IPS DF 6.9 (cell line): ENCODE measurements around the gene PBX1.

Source experiments
- DNase-seq: peaks from one replicate; pipeline ENCODE4 v3.0.0-alpha.2; 2013; ENCODE audit warnings: low read depth, low spot score
- H3K27ac ChIP-seq: one replicate; pipeline ENCODE4 v1.5.1; 2013; ENCODE audit warnings: low read length, control low read depth
- H3K27me3 ChIP-seq: 2 replicates; pipeline ENCODE4 v1.6.1; 2013; ENCODE audit warnings: mild to moderate bottlenecking, low read length; ENCODE audit not compliant: control insufficient read depth, insufficient read depth
- H3K36me3 ChIP-seq: 2 replicates; pipeline ENCODE4 v1.6.1; 2013; ENCODE audit warnings: low read length; ENCODE audit not compliant: control insufficient read depth, insufficient read depth
- H3K4me1 ChIP-seq: 2 replicates; pipeline ENCODE4 v1.6.1; 2013; ENCODE audit warnings: low read length; ENCODE audit not compliant: control insufficient read depth, insufficient read depth
- H3K4me3 ChIP-seq: 2 replicates; pipeline ENCODE4 v1.5.1; 2013; ENCODE audit warnings: mild to moderate bottlenecking, low read length
- H3K9me3 ChIP-seq: 2 replicates; pipeline ENCODE4 v1.6.1; 2013; ENCODE audit warnings: low read length, inconsistent platforms; ENCODE audit not compliant: control insufficient read depth, insufficient read depth
- WGBS: extraction: QIAGEN DNeasy Blood & Tissue Kit; methylation state at CpG from one replicate; pipeline ENCODE4 v1.1.7; 2013; ENCODE audit warnings: mixed read lengths, missing lambda C conversion rate; ENCODE audit not compliant: insufficient read length, insufficient coverage; 5-methylcytosine and 5-hydroxymethylcytosine counted together

Gene PBX1

GRCh38 chr1:164755690-164756089 is 196.7 kb downstream of the PBX1 start:
- no peak overlapping the region for H3K4me3 ChIP-seq
- no peak overlapping the region for H3K27ac ChIP-seq

DNA sequence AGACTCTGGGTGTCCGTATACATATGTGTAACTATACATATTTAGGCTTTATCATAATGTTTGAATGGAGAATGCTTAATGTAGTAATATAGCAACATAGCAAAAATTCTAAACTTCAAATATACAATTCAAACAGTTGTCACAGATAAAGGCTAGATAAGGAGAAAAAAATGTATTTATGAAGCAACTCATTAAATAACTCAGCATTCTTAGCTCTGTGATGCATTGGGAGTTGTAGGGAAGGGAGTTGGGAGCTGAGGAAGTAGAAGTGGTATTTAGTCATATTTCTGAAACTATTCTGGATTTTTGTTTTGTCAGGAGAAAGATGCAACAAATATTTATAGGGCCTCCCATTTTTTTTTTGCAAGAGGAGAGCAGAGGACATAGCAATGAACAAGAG is 197.8 kb downstream of the PBX1 start:
- Histone ChIP-seq H3K9me3 (no peaks in the 10 kb centered on the region), H3K4me3 (no peak overlapping the region), H3K27ac (no peak overlapping the region), H3K36me3 (no peaks in the 10 kb centered on the region), H3K27me3 (no peaks in the 10 kb centered on the region), H3K4me1 (0 out of 2 replicates have a peak, but pooled peaks cover 1% of the 10 kb centered on the region)
- WGBS: no CpG with 5 or more reads among the region's 1 CpG
- DNase-seq: no peak

More at GRCh38 chr1:164755690-164756089, 196.7 kb downstream of the PBX1 start:
- WGBS: no CpG with 5 or more reads among the region's 4 CpGs
- Histone ChIP-seq H3K27me3 (no peaks in the 10 kb centered on the region), H3K9me3 (no peaks in the 10 kb centered on the region), H3K36me3 (no peaks in the 10 kb centered on the region), H3K4me1 (0 out of 2 replicates have a peak, but pooled peaks cover 1% of the 10 kb centered on the region)
- DNase-seq: no peak

DNA sequence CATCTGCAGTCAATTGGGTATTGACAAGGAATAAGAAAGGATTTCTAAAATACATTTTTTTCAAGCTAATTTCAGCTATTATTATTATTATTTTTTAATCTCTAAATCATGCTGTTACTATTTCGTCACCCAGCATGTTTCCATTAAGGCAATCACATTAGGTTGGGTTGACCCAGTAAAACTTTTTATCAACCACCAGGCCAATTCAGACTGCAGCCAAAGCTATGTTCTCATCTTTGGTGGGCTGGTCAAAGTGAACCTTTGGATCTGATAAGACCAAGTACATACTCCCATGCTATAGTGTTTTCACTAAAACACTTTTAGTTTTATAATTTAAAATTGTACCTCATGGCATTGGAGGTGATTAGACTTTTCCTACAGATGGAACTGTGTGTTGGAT is 198.6 kb downstream of the PBX1 start:
- Histone ChIP-seq H3K27ac (no peak overlapping the region), H3K4me1 (0 out of 2 replicates have a peak, but pooled peaks cover 1% of the 10 kb centered on the region), H3K27me3 (no peaks in the 10 kb centered on the region), H3K36me3 (no peaks in the 10 kb centered on the region), H3K4me3 (no peak overlapping the region), H3K9me3 (no peaks in the 10 kb centered on the region)
- WGBS: no CpG with 5 or more reads among the region's 1 CpG
- no peak for DNase-seq

GRCh38 chr1:164759144-164759920 is 200.3 kb downstream of the PBX1 start:
- Histone ChIP-seq H3K9me3 (no peaks in the 10 kb centered on the region), H3K4me3 (no peak overlapping the region), H3K4me1 (0 out of 2 replicates have a peak, but pooled peaks cover 1% of the 10 kb centered on the region), H3K27ac (no peak overlapping the region), H3K27me3 (no peaks in the 10 kb centered on the region), H3K36me3 (no peaks in the 10 kb centered on the region)
- WGBS: no CpG with 5 or more reads among the region's 6 CpGs
- no peak for DNase-seq

DNA sequence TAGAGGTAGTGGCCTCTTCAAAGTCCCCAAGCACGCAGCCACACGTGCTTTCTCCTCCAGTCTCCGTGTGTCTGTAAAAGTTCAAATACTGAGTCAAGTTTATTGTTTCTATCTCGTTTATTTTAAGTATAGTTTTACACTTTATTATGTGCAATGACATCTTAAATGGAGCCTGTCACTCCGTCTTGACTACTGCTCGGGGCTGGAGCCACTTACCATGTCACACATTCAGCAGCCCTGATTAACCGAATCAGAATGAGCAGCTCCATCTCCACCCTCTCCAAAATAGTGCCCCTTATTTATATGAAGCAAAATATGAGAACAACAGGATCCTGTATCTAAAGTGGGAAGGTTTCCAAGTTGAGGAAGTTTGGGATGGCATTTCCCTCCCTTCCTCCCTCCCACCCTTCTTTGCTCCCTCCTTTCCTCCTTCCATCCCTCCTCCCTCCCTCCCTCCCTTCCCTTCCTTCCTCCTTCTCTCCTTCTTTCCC is 201.0 kb downstream of the PBX1 start:
- no peaks in the 10 kb centered on the region for H3K27me3 ChIP-seq
- WGBS: no CpG with 5 or more reads among the region's 7 CpGs
- H3K4me1 ChIP-seq: 0 out of 2 replicates have a peak, but pooled peaks cover 1% of the 10 kb centered on the region
- no peak for DNase-seq
- no peak overlapping the region for H3K4me3 ChIP-seq
- H3K36me3 ChIP-seq: no peaks in the 10 kb centered on the region
- H3K27ac ChIP-seq: no peak overlapping the region
- no peaks in the 10 kb centered on the region for H3K9me3 ChIP-seq

GRCh38 chr1:164760569-164760968 is 201.6 kb downstream of the PBX1 start:
- WGBS: 100% methylated on average over 1 of the region's 5 CpGs

GRCh38 chr1:164761009-164761408 is 202.0 kb downstream of the PBX1 start:
- H3K27me3 ChIP-seq: no peaks in the 10 kb centered on the region
- H3K4me3 ChIP-seq: no peak overlapping the region
- H3K27ac ChIP-seq: no peak overlapping the region
- DNase-seq: no peak
- no peaks in the 10 kb centered on the region; the same call in 1 of the 2 replicates for H3K36me3 ChIP-seq
- 0 out of 2 replicates have a peak, but pooled peaks cover 1% of the 10 kb centered on the region for H3K4me1 ChIP-seq
- no peaks in the 10 kb centered on the region for H3K9me3 ChIP-seq

More at GRCh38 chr1:164760569-164760968, 201.6 kb downstream of the PBX1 start:
- no peaks in the 10 kb centered on the region; the same call in 1 of the 2 replicates for H3K36me3 ChIP-seq
- H3K27ac ChIP-seq: no peak overlapping the region
- H3K9me3 ChIP-seq: no peaks in the 10 kb centered on the region
- no peak for DNase-seq
- no peak overlapping the region for H3K4me3 ChIP-seq
- 0 out of 2 replicates have a peak, but pooled peaks cover 1% of the 10 kb centered on the region for H3K4me1 ChIP-seq
- H3K27me3 ChIP-seq: no peaks in the 10 kb centered on the region

DNA sequence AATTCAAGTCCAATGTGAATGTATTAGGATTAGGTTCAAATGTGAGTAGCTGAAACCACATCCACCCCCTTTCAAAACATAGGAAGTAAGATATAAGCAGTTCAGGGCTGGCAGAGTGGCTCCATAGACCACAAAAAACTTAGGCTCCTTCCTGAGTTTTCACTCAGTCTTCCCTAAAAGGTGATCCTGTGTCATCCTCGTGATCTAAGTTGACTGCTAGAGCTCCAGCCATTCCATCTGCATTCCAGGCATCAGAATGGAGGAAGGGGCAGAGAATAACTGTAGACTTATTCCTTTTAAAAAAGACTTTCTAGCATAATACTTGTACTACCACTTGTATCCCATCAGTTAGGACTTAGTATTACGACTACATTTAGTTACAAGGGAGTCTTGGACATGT is 204.1 kb downstream of the PBX1 start:
- no peak for DNase-seq
- no peak overlapping the region for H3K4me3 ChIP-seq
- no peaks in the 10 kb centered on the region; the same call in 1 of the 2 replicates for H3K36me3 ChIP-seq
- H3K27me3 ChIP-seq: no peaks in the 10 kb centered on the region
- no peaks in the 10 kb centered on the region for H3K9me3 ChIP-seq
- no CpG with 5 or more reads among the region's 2 CpGs for WGBS
- H3K27ac ChIP-seq: no peak overlapping the region
- H3K4me1 ChIP-seq: 0 out of 2 replicates have a peak, but pooled peaks cover 1% of the 10 kb centered on the region

GRCh38 chr1:164764333-164764732 is 205.3 kb downstream of the PBX1 start:
- Histone ChIP-seq H3K9me3 (no peaks in the 10 kb centered on the region), H3K4me3 (no peak overlapping the region), H3K36me3 (no peaks in the 10 kb centered on the region; the same call in 1 of the 2 replicates), H3K27me3 (no peaks in the 10 kb centered on the region), H3K27ac (no peak overlapping the region), H3K4me1 (no peaks in the 10 kb centered on the region)
- DNase-seq: no peak
- WGBS: no CpG with 5 or more reads among the region's 1 CpG

- DNase-seq: no peak
Observed at GRCh38 chr1:164765557-164765956, 206.6 kb downstream of the PBX1 start.

More at GRCh38 chr1:164765557-164765956, 206.6 kb downstream of the PBX1 start:
- H3K4me1 ChIP-seq: no peaks in the 10 kb centered on the region
- no peak overlapping the region for H3K4me3 ChIP-seq
- no peaks in the 10 kb centered on the region for H3K9me3 ChIP-seq
- H3K36me3 ChIP-seq: no peaks in the 10 kb centered on the region; the same call in 1 of the 2 replicates
- no peaks in the 10 kb centered on the region for H3K27me3 ChIP-seq
- no peak overlapping the region for H3K27ac ChIP-seq
